Neural cell (in vitro differentiated cells): ENCODE measurements around the gene SPIB. TPM values are rescaled to one million over a fixed set of nuclear protein-coding genes. Genes with fewer than 3 reads are reported as not detected.

Source experiments
- H2AFZ ChIP-seq: fragments of 200-600, 300-800 bp; sonication (generic), shearing (Covaris generic); 2 replicates; pipeline ENCODE4 v1.6.0; 2014; ENCODE audit warnings: low read depth, mild to moderate bottlenecking, antibody characterized with exemption, low read length, moderate library complexity
- H3F3A ChIP-seq: fragments of 200-600 bp; shearing (Covaris generic); 2 replicates; pipeline ENCODE4 v1.6.1; 2016; ENCODE audit warnings: mild to moderate bottlenecking, moderate library complexity, mixed read lengths, antibody characterized with exemption, low read length; ENCODE audit not compliant: insufficient read depth, poor library complexity, severe bottlenecking
- H3K27ac ChIP-seq: fragments of 200-600, 300-800 bp; sonication (generic), shearing (Covaris generic); 2 replicates; pipeline ENCODE4 v1.5.1; 2014; ENCODE audit warnings: mild to moderate bottlenecking, low read length, moderate library complexity
- H3K27me3 ChIP-seq: fragments of 300-800, 200-600 bp; sonication (generic), shearing (Covaris generic); 2 replicates; pipeline ENCODE4 v1.6.0; 2014; ENCODE audit warnings: mild to moderate bottlenecking, low read depth, low read length, moderate library complexity; ENCODE audit not compliant: insufficient read depth
- H3K36me3 ChIP-seq: fragments of 300-800, 200-600 bp; sonication (generic), shearing (Covaris generic); 2 replicates; pipeline ENCODE4 v1.5.1; 2014; ENCODE audit warnings: mild to moderate bottlenecking, antibody characterized with exemption, low read length, moderate library complexity; ENCODE audit not compliant: insufficient read depth
- H3K4me2 ChIP-seq: fragments of 300-800, 200-600 bp; sonication (generic), shearing (Covaris generic); 2 replicates; pipeline ENCODE4 v1.6.0; 2014; ENCODE audit warnings: mild to moderate bottlenecking, low read length
- H3K4me3 ChIP-seq: fragments of 300-800, 200-600 bp; sonication (generic), shearing (Covaris generic); 2 replicates; pipeline ENCODE4 v1.5.1; 2014; ENCODE audit warnings: mild to moderate bottlenecking, low read length, moderate library complexity
- H3K79me2 ChIP-seq: fragments of 200-600 bp; shearing (Covaris generic); replicated peaks from 2 replicates; pipeline ENCODE4 v1.6.0; 2014; ENCODE audit warnings: mild to moderate bottlenecking, low read length, moderate library complexity; ENCODE audit not compliant: insufficient read depth
- H3K9ac ChIP-seq: fragments of 300-800, 200-600 bp; sonication (generic), shearing (Covaris generic); 2 replicates; pipeline ENCODE4 v1.6.1; 2016; ENCODE audit warnings: mild to moderate bottlenecking, low read length, mixed read lengths
- H3K9me2 ChIP-seq: fragments of 200-600 bp; shearing (Covaris generic); 2 replicates; pipeline ENCODE4 v1.6.1; 2016; ENCODE audit warnings: mild to moderate bottlenecking, low read length, mixed read lengths; ENCODE audit not compliant: insufficient read depth
- H3K9me3 ChIP-seq: fragments of 200-600, 300-800 bp; sonication (generic), shearing (Covaris generic); 2 replicates; pipeline ENCODE4 v1.6.1; 2016; ENCODE audit warnings: mild to moderate bottlenecking, mixed run types, low read length, moderate library complexity, mixed read lengths
- H4K20me1 ChIP-seq: fragments of 200-600 bp; shearing (Covaris generic); 2 replicates; pipeline ENCODE4 v1.6.1; 2016; ENCODE audit warnings: mild to moderate bottlenecking, mixed run types; ENCODE audit not compliant: insufficient read depth
- EP300 ChIP-seq: fragments of 450-650 bp; conservative IDR thresholded peaks from 2 replicates; pipeline ENCODE4 v1.6.1; 2014; ENCODE audit warnings: antibody characterized with exemption, mild to moderate bottlenecking, moderate library complexity; ENCODE audit not compliant: poor library complexity, severe bottlenecking
- EZH2 ChIP-seq: fragments of 200-600, 300-800 bp; shearing (Covaris generic), sonication (generic); IDR thresholded peaks from 2 replicates; pipeline ENCODE4 v1.6.1; 2014; ENCODE audit warnings: antibody characterized with exemption, low read length, borderline replicate concordance, mild to moderate bottlenecking; ENCODE audit not compliant: insufficient read depth, poor library complexity, severe bottlenecking
- MXI1 ChIP-seq: fragments of 450-650 bp; conservative IDR thresholded peaks from 2 replicates; pipeline ENCODE4 v1.6.1; 2014; ENCODE audit warnings: antibody characterized with exemption, mild to moderate bottlenecking; ENCODE audit not compliant: poor library complexity, severe bottlenecking
- POLR2AphosphoS5 ChIP-seq: IDR thresholded peaks from 2 replicates; pipeline ENCODE4 v1.6.1; 2012
- RAD21 ChIP-seq: fragments of 450-650 bp; conservative IDR thresholded peaks from 2 replicates; pipeline ENCODE4 v1.6.1; 2014; ENCODE audit warnings: antibody characterized with exemption, mild to moderate bottlenecking, moderate library complexity
- SMC3 ChIP-seq: fragments of 450-650 bp; conservative IDR thresholded peaks from 2 replicates; pipeline ENCODE4 v1.6.1; 2014; ENCODE audit warnings: antibody characterized with exemption, mild to moderate bottlenecking, moderate library complexity; ENCODE audit not compliant: poor library complexity
- TAF1 ChIP-seq: IDR thresholded peaks from 2 replicates; pipeline ENCODE4 v1.6.1; 2012; ENCODE audit warnings: low read depth
- polyA plus RNA-seq: library from polyadenylated mRNA; depleted of rRNA; stranded (reverse); fragments of >200 nt; gene quantifications from 2 replicates; pipeline ENCODE4 v1.2.3, GENCODE V29; 2014
- TF ChIP-seq, protein P1 (sequence below): IDR thresholded peaks from 2 replicates; pipeline ENCODE4 v1.6.1; 2012; ENCODE audit warnings: borderline replicate concordance
- TF ChIP-seq, protein P2 (sequence below): fragments of 450-650 bp; IDR thresholded peaks from 2 replicates; pipeline ENCODE4 v1.5.1; 2014; ENCODE audit warnings: antibody characterized with exemption, mild to moderate bottlenecking, moderate library complexity; ENCODE audit not compliant: poor library complexity, severe bottlenecking

Gene SPIB
- polyA plus RNA-seq, 1 donor from 2014 or later, result not detected

DNA sequence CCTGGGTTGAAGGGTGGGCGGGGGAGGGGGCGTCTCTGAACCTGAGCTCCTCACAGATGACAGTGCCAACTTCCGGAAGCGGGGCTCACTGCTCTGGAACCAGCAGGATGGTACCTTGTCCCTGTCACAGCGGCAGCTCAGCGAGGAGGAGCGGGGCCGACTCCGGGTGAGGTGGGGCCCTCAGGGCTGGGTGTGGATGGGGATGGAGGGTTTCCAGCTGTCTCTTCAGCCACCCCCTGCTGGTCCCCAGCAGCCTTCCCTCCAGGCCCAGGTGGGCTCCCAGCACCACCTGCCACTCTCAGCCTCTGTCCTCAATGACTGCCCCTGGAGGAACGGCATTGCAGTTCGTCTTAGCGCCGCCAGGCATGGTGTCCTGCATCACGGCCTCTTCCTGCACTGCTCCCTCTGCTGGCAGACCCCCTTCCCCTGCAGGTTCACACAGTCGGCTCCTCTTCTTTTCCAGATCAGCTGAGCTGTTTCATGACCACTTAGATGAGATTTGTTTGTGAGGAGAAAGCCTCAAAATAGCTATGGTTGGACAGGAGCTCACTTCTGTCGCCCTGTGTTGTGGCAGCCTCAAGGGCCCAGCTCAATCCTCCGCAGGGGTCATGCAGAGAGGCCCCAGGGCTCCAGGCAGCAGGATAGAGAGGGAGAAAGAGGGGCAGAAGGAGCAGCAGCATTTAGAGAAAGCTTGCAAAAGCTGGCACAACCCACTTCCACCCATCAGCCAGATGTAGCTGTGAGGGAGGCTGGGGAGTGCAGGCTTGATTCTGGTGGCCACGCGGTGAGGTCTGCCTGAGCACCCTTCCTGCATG is 60.4 kb downstream of the SPIB start:
- H4K20me1 ChIP-seq, result no peaks in the 10 kb centered on the region
- H3K9me3 ChIP-seq, result no peaks in the 10 kb centered on the region
- H3K27me3 ChIP-seq, result no peaks in the 10 kb centered on the region
- H3K9ac ChIP-seq, result no peak overlapping the region
- peaks cover 3% of the 10 kb centered on the region for H3F3A ChIP-seq
- no peak overlapping the region for H3K4me2 ChIP-seq
- peaks cover 21% of the 10 kb centered on the region for H3K79me2 ChIP-seq
- no peaks in the 10 kb centered on the region for H3K36me3 ChIP-seq
- no peak for TF ChIP-seq POLR2AphosphoS5
- TF ChIP-seq EZH2, result no peak
- TF ChIP-seq, protein P1, sequence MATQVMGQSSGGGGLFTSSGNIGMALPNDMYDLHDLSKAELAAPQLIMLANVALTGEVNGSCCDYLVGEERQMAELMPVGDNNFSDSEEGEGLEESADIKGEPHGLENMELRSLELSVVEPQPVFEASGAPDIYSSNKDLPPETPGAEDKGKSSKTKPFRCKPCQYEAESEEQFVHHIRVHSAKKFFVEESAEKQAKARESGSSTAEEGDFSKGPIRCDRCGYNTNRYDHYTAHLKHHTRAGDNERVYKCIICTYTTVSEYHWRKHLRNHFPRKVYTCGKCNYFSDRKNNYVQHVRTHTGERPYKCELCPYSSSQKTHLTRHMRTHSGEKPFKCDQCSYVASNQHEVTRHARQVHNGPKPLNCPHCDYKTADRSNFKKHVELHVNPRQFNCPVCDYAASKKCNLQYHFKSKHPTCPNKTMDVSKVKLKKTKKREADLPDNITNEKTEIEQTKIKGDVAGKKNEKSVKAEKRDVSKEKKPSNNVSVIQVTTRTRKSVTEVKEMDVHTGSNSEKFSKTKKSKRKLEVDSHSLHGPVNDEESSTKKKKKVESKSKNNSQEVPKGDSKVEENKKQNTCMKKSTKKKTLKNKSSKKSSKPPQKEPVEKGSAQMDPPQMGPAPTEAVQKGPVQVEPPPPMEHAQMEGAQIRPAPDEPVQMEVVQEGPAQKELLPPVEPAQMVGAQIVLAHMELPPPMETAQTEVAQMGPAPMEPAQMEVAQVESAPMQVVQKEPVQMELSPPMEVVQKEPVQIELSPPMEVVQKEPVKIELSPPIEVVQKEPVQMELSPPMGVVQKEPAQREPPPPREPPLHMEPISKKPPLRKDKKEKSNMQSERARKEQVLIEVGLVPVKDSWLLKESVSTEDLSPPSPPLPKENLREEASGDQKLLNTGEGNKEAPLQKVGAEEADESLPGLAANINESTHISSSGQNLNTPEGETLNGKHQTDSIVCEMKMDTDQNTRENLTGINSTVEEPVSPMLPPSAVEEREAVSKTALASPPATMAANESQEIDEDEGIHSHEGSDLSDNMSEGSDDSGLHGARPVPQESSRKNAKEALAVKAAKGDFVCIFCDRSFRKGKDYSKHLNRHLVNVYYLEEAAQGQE, result no peak
- no peak for TF ChIP-seq EP300
- no peak for TF ChIP-seq SMC3
- TF ChIP-seq RAD21, result no peak
- TF ChIP-seq, protein P2, sequence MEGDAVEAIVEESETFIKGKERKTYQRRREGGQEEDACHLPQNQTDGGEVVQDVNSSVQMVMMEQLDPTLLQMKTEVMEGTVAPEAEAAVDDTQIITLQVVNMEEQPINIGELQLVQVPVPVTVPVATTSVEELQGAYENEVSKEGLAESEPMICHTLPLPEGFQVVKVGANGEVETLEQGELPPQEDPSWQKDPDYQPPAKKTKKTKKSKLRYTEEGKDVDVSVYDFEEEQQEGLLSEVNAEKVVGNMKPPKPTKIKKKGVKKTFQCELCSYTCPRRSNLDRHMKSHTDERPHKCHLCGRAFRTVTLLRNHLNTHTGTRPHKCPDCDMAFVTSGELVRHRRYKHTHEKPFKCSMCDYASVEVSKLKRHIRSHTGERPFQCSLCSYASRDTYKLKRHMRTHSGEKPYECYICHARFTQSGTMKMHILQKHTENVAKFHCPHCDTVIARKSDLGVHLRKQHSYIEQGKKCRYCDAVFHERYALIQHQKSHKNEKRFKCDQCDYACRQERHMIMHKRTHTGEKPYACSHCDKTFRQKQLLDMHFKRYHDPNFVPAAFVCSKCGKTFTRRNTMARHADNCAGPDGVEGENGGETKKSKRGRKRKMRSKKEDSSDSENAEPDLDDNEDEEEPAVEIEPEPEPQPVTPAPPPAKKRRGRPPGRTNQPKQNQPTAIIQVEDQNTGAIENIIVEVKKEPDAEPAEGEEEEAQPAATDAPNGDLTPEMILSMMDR, result no peak
- TF ChIP-seq MXI1, result no peak
- TF ChIP-seq TAF1, result no peak
- H3K4me3 ChIP-seq, result no peak overlapping the region
- H3K9me2 ChIP-seq, result no peaks in the 10 kb centered on the region
- no peak overlapping the region for H2AFZ ChIP-seq
- H3K27ac ChIP-seq, result no peak overlapping the region

DNA sequence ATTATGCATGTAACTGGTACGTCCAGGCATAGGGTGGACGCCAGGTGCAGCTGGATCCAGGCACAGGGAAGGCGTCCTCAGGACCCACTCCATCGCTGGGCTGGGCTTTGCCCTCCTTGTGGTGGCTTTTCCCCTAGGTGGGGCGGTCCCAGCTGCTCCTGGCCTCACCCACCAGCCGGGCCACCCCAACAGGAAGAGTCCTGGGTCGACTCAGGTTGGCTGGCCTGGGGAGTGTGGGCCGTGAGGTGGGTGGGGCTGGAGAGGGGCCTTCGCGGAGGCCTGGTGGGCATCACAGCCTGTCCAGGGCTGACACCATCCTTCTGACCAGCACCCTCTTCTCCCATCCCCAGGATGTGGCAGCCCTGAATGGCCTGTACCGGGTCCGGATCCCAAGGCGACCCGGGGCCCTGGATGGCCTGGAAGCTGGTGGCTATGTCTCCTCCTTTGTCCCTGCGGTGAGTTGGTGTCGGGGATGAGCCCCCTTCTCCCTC is 61.1 kb downstream of the SPIB start:
- TF ChIP-seq POLR2AphosphoS5 (no peak), EP300 (no peak), TAF1 (no peak), SMC3 (no peak), MXI1 (no peak), RAD21 (no peak), EZH2 (no peak)
- TF ChIP-seq, protein P2, result no peak
- TF ChIP-seq, protein P1, result no peak
- H3F3A ChIP-seq, result peaks cover 3% of the 10 kb centered on the region
- H3K4me3 ChIP-seq, result no peak overlapping the region
- H3K27ac ChIP-seq, result no peak overlapping the region
- no peaks in the 10 kb centered on the region for H3K27me3 ChIP-seq
- no peaks in the 10 kb centered on the region for H4K20me1 ChIP-seq
- H3K36me3 ChIP-seq, result no peaks in the 10 kb centered on the region
- no peaks in the 10 kb centered on the region for H3K9me3 ChIP-seq
- H3K9me2 ChIP-seq, result no peaks in the 10 kb centered on the region
- no peak overlapping the region for H2AFZ ChIP-seq
- H3K9ac ChIP-seq, result no peak overlapping the region
- H3K79me2 ChIP-seq, result peaks cover 21% of the 10 kb centered on the region
- H3K4me2 ChIP-seq, result no peak overlapping the region
